Fibroblast of pulmonary artery (primary cell): ENCODE measurements around the gene RAP1GAP2.

ENCODE experiments used
- DNase-seq: peaks from one replicate; pipeline ENCODE4 v3.0.0-alpha.2; 2010; ENCODE audit warnings: low read depth
- H3K4me3 ChIP-seq: replicated peaks from 2 replicates; pipeline ENCODE4 v1.5.1; 2011; ENCODE audit warnings: low read depth, mild to moderate bottlenecking, control low read depth, low read length, moderate library complexity
- CTCF ChIP-seq: IDR thresholded peaks from 2 replicates; pipeline ENCODE4 v1.5.1; 2011; ENCODE audit warnings: mild to moderate bottlenecking, control low read depth, low read length, inconsistent platforms; ENCODE audit errors: missing control alignments

RAP1GAP2 gene

GRCh38 chr17:2900842-2901241 lies 104.6 kb downstream of the RAP1GAP2 start:
- no peak overlapping the region for H3K4me3 ChIP-seq
- TF ChIP-seq CTCF, result no peak
- no peak for DNase-seq

GRCh38 chr17:2901582-2901981 lies 105.3 kb downstream of the RAP1GAP2 start:
- TF ChIP-seq CTCF, result no peak
- no peak overlapping the region for H3K4me3 ChIP-seq
- no peak for DNase-seq

- no peak for DNase-seq
- no peak for TF ChIP-seq CTCF
- H3K4me3 ChIP-seq, result no peak overlapping the region
Measured at GRCh38 chr17:2902546-2902945, 106.3 kb downstream of the RAP1GAP2 start.

GRCh38 chr17:2903193-2903974 lies 107.1 kb downstream of the RAP1GAP2 start:
- H3K4me3 ChIP-seq, result no peak overlapping the region
- no peak for TF ChIP-seq CTCF
- no peak for DNase-seq

GRCh38 chr17:2904135-2904534 lies 107.9 kb downstream of the RAP1GAP2 start:
- DNase-seq, result peak; percentile 28
- H3K4me3 ChIP-seq, result no peak overlapping the region
- TF ChIP-seq CTCF, result no peak

- no peak for DNase-seq
- no peak for TF ChIP-seq CTCF
- no peak overlapping the region for H3K4me3 ChIP-seq
Measured at GRCh38 chr17:2905269-2905668, 109.0 kb downstream of the RAP1GAP2 start.
